ENCODE measurements around the gene DCAKD.

DCAKD gene

GRCh38 chr17:45030733-45031132 is 20.7 kb downstream of the DCAKD start:
- no peak for DNase-seq (ENCODE audit: low spot score)

GRCh38 chr17:45029758-45030423 is 21.5 kb downstream of the DCAKD start:
- DNase-seq (ENCODE audit: low spot score), result no peak

- DNase-seq (ENCODE audit: low spot score), result no peak
These were observed 22.3 kb downstream of the DCAKD start for GRCh38 chr17:45029096-45029495.

GRCh38 chr17:45022655-45023339 is 28.6 kb downstream of the DCAKD start:
- DNase-seq (ENCODE audit: low spot score), result no peak

GRCh38 chr17:45022288-45022648 is 29.2 kb downstream of the DCAKD start:
- no peak for DNase-seq (ENCODE audit: low spot score)

- peak; percentile 95 for DNase-seq (ENCODE audit: low spot score)
These were observed 29.7 kb downstream of the DCAKD start for GRCh38 chr17:45021607-45022287.

GRCh38 chr17:45020354-45021138 is 30.9 kb downstream of the DCAKD start:
- no peak for DNase-seq (ENCODE audit: low spot score)

GRCh38 chr17:45018848-45019711 is 32.4 kb downstream of the DCAKD start:
- peak; percentile 94 for DNase-seq (ENCODE audit: low spot score)

- no peak for DNase-seq (ENCODE audit: low spot score)
These were observed 33.0 kb downstream of the DCAKD start for GRCh38 chr17:45018514-45018847.

- DNase-seq (ENCODE audit: low spot score), result no peak
These were observed 34.6 kb downstream of the DCAKD start for GRCh38 chr17:45016823-45017222.

- DNase-seq (ENCODE audit: low spot score), result no peak
These were observed 35.2 kb downstream of the DCAKD start for GRCh38 chr17:45016237-45016636.

- DNase-seq (ENCODE audit: low spot score), result no peak
These were observed 38.1 kb downstream of the DCAKD start for GRCh38 chr17:45013021-45013997.

- no peak for DNase-seq (ENCODE audit: low spot score)
These were observed 39.7 kb downstream of the DCAKD start for GRCh38 chr17:45011767-45012166.

- no peak for DNase-seq (ENCODE audit: low spot score)
These were observed 41.6 kb downstream of the DCAKD start for GRCh38 chr17:45009676-45010467.

GRCh38 chr17:45008216-45008615 is 43.2 kb downstream of the DCAKD start:
- no peak for DNase-seq (ENCODE audit: low spot score)

GRCh38 chr17:45006927-45007461 is 44.4 kb downstream of the DCAKD start:
- DNase-seq (ENCODE audit: low spot score), result peak; percentile 35

- no peak for DNase-seq (ENCODE audit: low spot score)
These were observed 45.7 kb downstream of the DCAKD start for GRCh38 chr17:45005700-45006099.

GRCh38 chr17:45004388-45004787 is 47.0 kb downstream of the DCAKD start:
- no peak for DNase-seq (ENCODE audit: low spot score)

GRCh38 chr17:45003877-45004276 is 47.6 kb downstream of the DCAKD start:
- no peak for DNase-seq (ENCODE audit: low spot score)
